HEK293 (cell line): ENCODE measurements around the gene GOLGA6C.

Source experiments
- CTCF ChIA-PET: fragments of 350-600 bp; formaldehyde crosslinking; extraction: SDS; loops from one replicate; lab custom pipeline; 2021; ENCODE audit warnings: antibody characterized with exemption; lab: Yijun Ruan, JAX
- POLR2A ChIA-PET: fragments of 300-600 bp; formaldehyde crosslinking; extraction: SDS; loops from one replicate; lab custom pipeline; 2020; ENCODE audit warnings: antibody characterized with exemption, inconsistent platforms; lab: Yijun Ruan, JAX
- H3K27ac ChIP-seq: fragments of 200-500 bp; sonication (Bioruptor generic); 2 replicates; pipeline ENCODE4 v1.5.1; 2014; ENCODE audit warnings: low read depth, low read length, control low read depth, inconsistent platforms; ENCODE audit errors: extremely low read depth
- H3K36me3 ChIP-seq, 2 experiments: fragments of 200-500 bp in 1 of 2; sonication (Bioruptor generic) in 1 of 2; 1 replicate in 1 of 2; 2 replicates in 1 of 2; pipeline ENCODE4 v1.5.1; 2014 to 2017; ENCODE audit warnings: inconsistent platforms in 2 of 2, low read length in 2 of 2; ENCODE audit not compliant: control insufficient read depth in 2 of 2, insufficient read depth in 1 of 2
- H3K4me1 ChIP-seq: fragments of 200-500 bp; sonication (Bioruptor generic); 2 replicates; pipeline ENCODE4 v1.5.1; 2014; ENCODE audit warnings: mild to moderate bottlenecking, low read length, inconsistent platforms; ENCODE audit not compliant: control insufficient read depth, insufficient read depth
- H3K4me3 ChIP-seq: 2 replicates; pipeline ENCODE4 v1.5.1; 2011; ENCODE audit warnings: low read depth, mild to moderate bottlenecking, control low read depth, low read length, moderate library complexity
- H3K9me3 ChIP-seq: fragments of 200-500 bp; sonication (Bioruptor generic); 2 replicates; pipeline ENCODE4 v1.5.1; 2014; ENCODE audit warnings: low read depth, low read length, inconsistent platforms; ENCODE audit not compliant: control insufficient read depth, insufficient read depth
- CTCF ChIP-seq: fragments of 450-650 bp; formaldehyde crosslinking; IDR thresholded peaks from 2 replicates; pipeline ENCODE4 v1.5.1; 2016; ENCODE audit warnings: missing biosample characterization, missing genetic modification characterization
- GFI1B ChIP-seq: fragments of 450-650 bp; formaldehyde crosslinking; IDR thresholded peaks from 2 replicates; pipeline ENCODE4 v1.5.1; 2016; ENCODE audit warnings: missing biosample characterization, missing genetic modification characterization
- GLI4 ChIP-seq: fragments of 450-650 bp; formaldehyde crosslinking; IDR thresholded peaks from 2 replicates; pipeline ENCODE4 v1.5.1; 2016; ENCODE audit warnings: missing biosample characterization, missing genetic modification characterization
- KLF10 ChIP-seq: fragments of 450-650 bp; IDR thresholded peaks from 2 replicates; pipeline ENCODE4 v1.5.1; 2018; ENCODE audit warnings: missing biosample characterization, mild to moderate bottlenecking, missing genetic modification characterization
- SETDB1 ChIP-seq: IDR thresholded peaks from one replicate; pipeline ENCODE4 v1.6.1; 2017; ENCODE audit warnings: mild to moderate bottlenecking, low read length, moderate library complexity, mixed read lengths; ENCODE audit not compliant: insufficient read length
- YY1 ChIP-seq: fragments of 450-650 bp; formaldehyde crosslinking; IDR thresholded peaks from 2 replicates; pipeline ENCODE4 v1.5.1; 2018; ENCODE audit warnings: missing biosample characterization, missing genetic modification characterization
- ZBTB20 ChIP-seq: fragments of 450-650 bp; formaldehyde crosslinking; IDR thresholded peaks from 2 replicates; pipeline ENCODE4 v1.5.1; 2016; ENCODE audit warnings: missing biosample characterization, missing genetic modification characterization
- ZBTB6 ChIP-seq: fragments of 450-650 bp; formaldehyde crosslinking; IDR thresholded peaks from 2 replicates; pipeline ENCODE4 v1.5.1; 2017; ENCODE audit warnings: missing biosample characterization, missing genetic modification characterization
- ZNF138 ChIP-seq: fragments of 450-650 bp; formaldehyde crosslinking; IDR thresholded peaks from 2 replicates; pipeline ENCODE4 v1.5.1; 2016; ENCODE audit warnings: missing biosample characterization, missing genetic modification characterization, borderline replicate concordance
- ZNF148 ChIP-seq: fragments of 450-650 bp; formaldehyde crosslinking; IDR thresholded peaks from 2 replicates; pipeline ENCODE4 v1.5.0; 2017; ENCODE audit warnings: missing biosample characterization, missing genetic modification characterization, borderline replicate concordance
- ZNF169 ChIP-seq: fragments of 450-650 bp; formaldehyde crosslinking; IDR thresholded peaks from 2 replicates; pipeline ENCODE4 v1.5.1; 2016; ENCODE audit warnings: missing biosample characterization, missing genetic modification characterization
- ZNF211 ChIP-seq: fragments of 450-650 bp; formaldehyde crosslinking; IDR thresholded peaks from 2 replicates; pipeline ENCODE4 v1.5.1; 2016; ENCODE audit warnings: low read depth, missing biosample characterization, missing genetic modification characterization
- ZNF280C ChIP-seq: fragments of 450-650 bp; formaldehyde crosslinking; IDR thresholded peaks from 2 replicates; pipeline ENCODE4 v1.5.1; 2016; ENCODE audit warnings: missing biosample characterization, missing genetic modification characterization
- ZNF398 ChIP-seq: fragments of 450-650 bp; formaldehyde crosslinking; IDR thresholded peaks from 2 replicates; pipeline ENCODE4 v1.5.1; 2017; ENCODE audit warnings: missing biosample characterization, missing genetic modification characterization
- ZNF48 ChIP-seq: fragments of 450-650 bp; formaldehyde crosslinking; IDR thresholded peaks from 2 replicates; pipeline ENCODE4 v1.5.1; 2016; ENCODE audit warnings: missing biosample characterization, missing genetic modification characterization
- ZNF514 ChIP-seq: fragments of 450-650 bp; formaldehyde crosslinking; IDR thresholded peaks from 2 replicates; pipeline ENCODE4 v1.5.1; 2016; ENCODE audit warnings: missing biosample characterization, missing genetic modification characterization
- ZNF530 ChIP-seq: fragments of 450-650 bp; formaldehyde crosslinking; IDR thresholded peaks from 2 replicates; pipeline ENCODE4 v1.5.1; 2016; ENCODE audit warnings: low read depth, missing biosample characterization, missing genetic modification characterization
- ZNF792 ChIP-seq: fragments of 450-650 bp; formaldehyde crosslinking; IDR thresholded peaks from 2 replicates; pipeline ENCODE4 v1.5.1; 2016; ENCODE audit warnings: missing biosample characterization, missing genetic modification characterization

Gene GOLGA6C

GRCh38 chr15:75230551-75231371, 27.4 kb upstream of the GOLGA6C start:
- no peak overlapping the region for H3K4me3 ChIP-seq
- no peaks in the 10 kb centered on the region for H3K4me1 ChIP-seq
- CTCF ChIA-PET = interaction anchor here (0.6 to 1.1 kb wide), 2 partner anchors 11 to 104 kb away, joined by 4 read pairs; no protein-coding TSS in a partner anchor
- H3K36me3 ChIP-seq = no peaks in the 10 kb centered on the region
- H3K9me3 ChIP-seq = no peaks in the 10 kb centered on the region
- POLR2A ChIA-PET = interaction anchor here (1.0 kb wide), 1 partner anchor 207 kb away, joined by 3 read pairs; the partner anchor contains the start of gene PPCDC
- TF ChIP-seq YY1 (tag by site-specific recombination) = no peak
- TF ChIP-seq ZNF48 (tag by site-specific recombination) = no peak
- no peak for TF ChIP-seq ZBTB6 (tag by site-specific recombination)
- no peak for TF ChIP-seq ZNF792 (tag by site-specific recombination)
- TF ChIP-seq CTCF (tag by site-specific recombination) = no peak
- TF ChIP-seq GLI4 = no peak
- no peak for TF ChIP-seq ZNF138 (tag by site-specific recombination)
- TF ChIP-seq ZBTB20 (tag by site-specific recombination) = no peak
- no peak for TF ChIP-seq ZNF398
- TF ChIP-seq ZNF211 = no peak
- no peak for TF ChIP-seq ZNF530 (tag by site-specific recombination)
- no peak for TF ChIP-seq GFI1B
- no peak for TF ChIP-seq SETDB1
- TF ChIP-seq ZNF280C (tag by site-specific recombination) = no peak
- TF ChIP-seq KLF10 (tag by site-specific recombination) = no peak
- TF ChIP-seq ZNF514 (tag by site-specific recombination) = no peak
- TF ChIP-seq ZNF169 = no peak
- TF ChIP-seq ZNF148 (tag by site-specific recombination) = no peak
- TF ChIP-seq, all 188 proteins: peak for 0
- no peak overlapping the region for H3K27ac ChIP-seq
